ENCODE results near the gene SP2. TPM values are rescaled to one million over a fixed set of nuclear protein-coding genes. Genes with fewer than 3 reads are reported as not detected.

SP2 gene
- total RNA-seq, 4 donors from 2014 or later: 7.1 to 14.1 (median 12.3) TPM

DNA sequence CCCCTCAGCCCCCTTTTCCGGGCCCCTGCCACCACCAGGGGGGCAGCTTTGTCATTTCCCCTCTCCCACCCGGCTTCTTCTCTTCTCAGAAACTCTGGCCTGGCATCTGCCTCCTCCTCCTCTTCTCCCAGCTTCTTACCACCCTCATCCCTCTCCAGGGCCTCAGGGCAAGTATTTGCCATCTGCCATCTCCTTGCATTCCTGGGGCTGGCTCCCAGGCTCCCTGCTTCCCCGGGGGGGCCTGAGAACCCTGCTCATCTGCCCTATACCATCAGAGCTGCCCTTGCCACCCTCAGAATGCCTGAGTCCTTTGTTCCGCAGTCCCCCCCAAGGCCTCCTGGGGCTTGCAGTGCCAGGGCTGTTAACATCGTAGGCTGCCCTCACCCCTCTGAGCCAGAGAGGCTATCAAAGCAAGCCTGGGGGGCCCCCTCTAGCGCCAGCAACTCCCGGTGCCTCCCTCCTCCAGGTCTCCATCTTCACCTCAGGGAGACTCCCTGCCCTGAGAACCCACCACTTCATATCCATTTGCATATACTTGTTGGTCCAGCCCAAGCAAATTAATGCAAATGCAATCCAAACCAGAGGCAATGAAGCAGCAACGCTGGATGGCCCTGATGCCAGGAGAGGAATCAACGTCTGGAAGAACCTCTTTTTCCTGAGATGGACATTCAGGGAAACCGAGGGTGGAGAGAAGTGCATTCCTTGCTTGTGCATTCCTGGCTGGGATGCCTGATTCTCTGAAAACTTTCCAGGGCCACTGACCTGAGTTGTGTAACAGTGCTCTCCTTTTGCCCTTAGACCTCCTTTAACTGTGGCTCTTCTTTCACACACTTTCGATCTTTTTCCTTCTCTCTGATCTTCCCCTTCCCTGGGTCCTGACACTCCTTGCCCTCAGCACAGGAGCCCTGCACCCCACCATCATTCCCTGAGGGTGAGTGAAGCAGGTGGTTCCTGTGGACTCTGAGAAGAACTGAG is 20.7 kb upstream of the SP2 start:
- no peak overlapping the region for H3K27ac ChIP-seq
- intact Hi-C loops (cut with DNase I): no loop called here
- H3K4me3 ChIP-seq (replicated peaks in 1 of 3): no peak overlapping the region
- H3K9me3 ChIP-seq: no peaks in the 10 kb centered on the region
- DNase-seq: no peak
- TF ChIP-seq, protein P1, sequence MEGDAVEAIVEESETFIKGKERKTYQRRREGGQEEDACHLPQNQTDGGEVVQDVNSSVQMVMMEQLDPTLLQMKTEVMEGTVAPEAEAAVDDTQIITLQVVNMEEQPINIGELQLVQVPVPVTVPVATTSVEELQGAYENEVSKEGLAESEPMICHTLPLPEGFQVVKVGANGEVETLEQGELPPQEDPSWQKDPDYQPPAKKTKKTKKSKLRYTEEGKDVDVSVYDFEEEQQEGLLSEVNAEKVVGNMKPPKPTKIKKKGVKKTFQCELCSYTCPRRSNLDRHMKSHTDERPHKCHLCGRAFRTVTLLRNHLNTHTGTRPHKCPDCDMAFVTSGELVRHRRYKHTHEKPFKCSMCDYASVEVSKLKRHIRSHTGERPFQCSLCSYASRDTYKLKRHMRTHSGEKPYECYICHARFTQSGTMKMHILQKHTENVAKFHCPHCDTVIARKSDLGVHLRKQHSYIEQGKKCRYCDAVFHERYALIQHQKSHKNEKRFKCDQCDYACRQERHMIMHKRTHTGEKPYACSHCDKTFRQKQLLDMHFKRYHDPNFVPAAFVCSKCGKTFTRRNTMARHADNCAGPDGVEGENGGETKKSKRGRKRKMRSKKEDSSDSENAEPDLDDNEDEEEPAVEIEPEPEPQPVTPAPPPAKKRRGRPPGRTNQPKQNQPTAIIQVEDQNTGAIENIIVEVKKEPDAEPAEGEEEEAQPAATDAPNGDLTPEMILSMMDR (IDR thresholded peaks at IDR 0.05): no peak
- no peaks in the 10 kb centered on the region for H3K4me1 ChIP-seq
- H3K36me3 ChIP-seq: no peaks in the 10 kb centered on the region
- 36 to 37% methylated on average over 10 to 11 of the region's 11 CpGs for WGBS, 2 donors
- no peaks in the 10 kb centered on the region for H3K27me3 ChIP-seq

DNA sequence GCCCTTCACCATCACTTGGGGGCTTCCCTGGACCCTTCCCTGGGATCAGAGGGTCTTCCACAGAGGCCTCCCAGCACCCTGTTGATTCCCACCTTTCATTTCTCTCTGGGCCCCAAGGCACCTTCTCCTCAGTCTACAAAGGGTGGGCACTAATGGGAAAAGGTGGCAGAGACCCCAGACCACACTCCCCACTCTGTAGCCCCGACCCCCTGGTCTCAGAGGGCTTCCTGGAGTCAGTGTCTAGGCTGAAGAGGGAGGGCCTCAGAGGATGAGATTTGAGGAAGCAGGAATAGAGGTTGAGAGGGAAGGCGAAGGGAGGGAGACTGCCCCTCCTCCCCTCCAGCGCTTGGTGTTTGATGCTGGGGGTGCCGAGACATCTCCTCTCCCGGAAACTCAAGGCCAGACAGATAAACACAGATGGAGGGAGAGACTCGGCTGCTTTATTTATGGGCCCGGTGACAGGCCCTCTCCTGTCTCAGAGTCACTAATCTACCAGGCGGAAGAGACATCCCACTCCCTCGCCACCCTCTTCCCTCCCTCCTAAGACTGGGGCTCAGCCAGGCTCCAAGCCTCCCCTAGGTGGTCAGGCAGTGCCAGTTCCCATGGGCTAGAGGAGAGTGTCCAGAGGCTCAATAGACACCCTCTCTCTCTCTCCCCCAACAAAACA is 18.5 kb upstream of the SP2 start:
- 60 to 72% methylated on average over 9 of the region's 9 CpGs for WGBS, 2 donors
- H3K36me3 ChIP-seq: no peaks in the 10 kb centered on the region
- intact Hi-C loops (cut with DNase I): no loop called here
- no peak for DNase-seq
- no peaks in the 10 kb centered on the region for H3K4me1 ChIP-seq
- H3K9me3 ChIP-seq: no peaks in the 10 kb centered on the region
- no peak overlapping the region for H3K4me3 ChIP-seq (replicated peaks in 1 of 3)
- H3K27me3 ChIP-seq: no peaks in the 10 kb centered on the region
- TF ChIP-seq, protein P1 (IDR thresholded peaks at IDR 0.05): no peak
- TF ChIP-seq POLR2A (IDR thresholded peaks at IDR 0.05): no peak
- H3K27ac ChIP-seq: no peak overlapping the region

DNA sequence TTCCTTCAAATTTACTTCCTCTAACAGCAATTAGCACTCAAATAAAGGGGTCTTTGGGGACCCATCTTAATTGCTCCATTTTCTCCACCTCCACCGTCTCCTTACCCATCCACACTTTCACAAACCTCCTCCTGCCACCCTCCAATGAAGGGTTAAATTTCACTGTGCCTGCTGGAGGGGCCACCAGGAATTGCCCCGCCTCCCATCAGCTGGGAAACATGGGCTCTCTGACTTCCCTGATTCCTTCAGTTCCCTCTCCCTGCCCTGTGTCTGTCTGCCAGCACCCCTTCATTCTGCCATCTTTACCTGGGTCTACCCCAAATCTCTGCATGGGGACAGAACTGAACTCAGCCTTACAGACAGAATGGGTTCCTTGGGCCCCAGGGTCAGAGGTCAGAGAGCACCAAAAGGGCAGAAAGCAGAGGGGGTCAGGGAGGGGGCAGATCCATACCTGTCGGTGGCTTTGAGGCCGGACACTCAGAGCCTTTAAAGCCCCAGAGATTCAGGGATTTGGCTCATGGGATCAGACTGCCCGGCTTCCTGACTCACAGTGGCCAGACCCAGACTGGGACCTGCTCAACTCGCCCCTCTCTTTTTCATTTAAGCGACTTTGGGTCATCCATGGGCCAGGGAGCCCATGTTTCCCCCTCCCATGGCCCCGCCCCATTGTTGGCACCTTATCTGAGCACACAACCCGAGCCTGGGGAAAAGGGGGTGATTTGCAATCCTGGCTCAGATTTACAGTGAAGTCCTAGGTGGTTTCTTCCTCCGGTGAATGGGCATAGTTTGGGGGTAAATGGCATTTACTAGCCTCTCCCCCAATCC is 17.6 kb upstream of the SP2 start:
- H3K27ac ChIP-seq: no peak overlapping the region
- H3K4me1 ChIP-seq: no peaks in the 10 kb centered on the region
- no peak for DNase-seq
- H3K36me3 ChIP-seq: no peaks in the 10 kb centered on the region
- intact Hi-C loops (cut with DNase I): no loop called here
- no peak overlapping the region for H3K4me3 ChIP-seq (replicated peaks in 1 of 3)
- 58 to 69% methylated on average over 10 of the region's 10 CpGs for WGBS, 2 donors
- H3K9me3 ChIP-seq: no peaks in the 10 kb centered on the region
- TF ChIP-seq POLR2A (IDR thresholded peaks at IDR 0.05): no peak
- TF ChIP-seq, protein P1 (IDR thresholded peaks at IDR 0.05): no peak
- H3K27me3 ChIP-seq: no peaks in the 10 kb centered on the region

DNA sequence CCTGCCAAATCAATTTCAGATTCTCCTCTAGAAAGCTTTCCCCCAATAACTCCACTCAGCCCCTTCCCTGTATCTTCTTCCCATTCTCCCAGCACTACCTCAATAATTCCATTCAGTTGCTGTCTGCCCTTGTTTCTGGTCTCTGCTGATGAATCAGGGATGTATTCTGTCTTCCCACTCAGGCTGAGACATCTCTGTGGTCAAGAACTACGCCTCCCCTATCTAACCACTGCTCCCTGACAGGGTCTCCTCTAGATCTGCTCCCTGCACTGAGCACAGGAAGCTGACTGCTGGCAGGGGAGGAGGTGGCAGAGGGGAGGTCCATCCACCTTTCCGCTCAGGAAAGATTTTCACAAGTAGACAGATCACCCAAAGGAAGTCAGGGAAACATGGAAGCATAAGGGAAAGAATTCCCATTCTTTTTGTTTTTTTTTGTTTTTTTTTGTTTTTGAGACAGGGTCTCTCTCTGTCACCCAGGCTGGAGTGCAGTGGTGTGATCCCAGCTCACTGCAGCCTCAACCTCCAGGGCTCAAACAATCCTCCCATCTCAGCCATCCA is 16.9 kb upstream of the SP2 start:
- Histone ChIP-seq H3K9me3 (no peaks in the 10 kb centered on the region), H3K4me1 (no peaks in the 10 kb centered on the region), H3K27me3 (no peaks in the 10 kb centered on the region), H3K27ac (no peak overlapping the region), H3K4me3 (replicated peaks in 1 of 3) (no peak overlapping the region), H3K36me3 (no peaks in the 10 kb centered on the region)
- no peak for DNase-seq
- WGBS, 2 donors: 72 to 79% methylated on average over 2 of the region's 2 CpGs
- intact Hi-C loops (cut with DNase I): no loop called here
- TF ChIP-seq POLR2A (IDR thresholded peaks at IDR 0.05): no peak
- TF ChIP-seq, protein P1 (IDR thresholded peaks at IDR 0.05): no peak

All from thyroid gland (tissue), 4 donors.